ENCODE results near the gene JADE1. TPM values are rescaled to one million over a fixed set of nuclear protein-coding genes. Genes with fewer than 3 reads are reported as not detected.

JADE1 gene
- total RNA-seq, 1 donor from 2014 or later = 6.6 TPM

DNA sequence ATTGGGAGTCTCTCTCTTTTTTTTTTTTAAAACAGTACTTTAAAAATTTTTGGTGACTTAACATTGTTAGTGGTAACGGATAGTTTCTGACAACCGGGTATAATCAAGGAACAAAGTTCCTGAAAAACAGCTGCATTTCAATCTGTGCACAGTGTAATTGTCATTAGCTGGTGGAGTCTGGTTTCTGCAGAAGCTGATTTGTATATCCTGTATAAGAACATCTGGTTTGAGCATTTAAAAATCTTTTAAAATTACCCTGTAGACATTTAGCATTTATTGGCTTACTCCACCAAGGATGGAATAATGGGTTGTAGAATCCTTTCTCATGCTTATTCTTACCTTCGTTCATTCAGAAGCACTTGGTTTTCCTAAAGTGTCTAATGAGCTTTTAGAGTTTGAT lies 11.2 kb downstream of the JADE1 start:
- DNase-seq (ENCODE audit: low read depth) (no peak), FAIRE-seq (no peak)
- TF ChIP-seq, protein P1, sequence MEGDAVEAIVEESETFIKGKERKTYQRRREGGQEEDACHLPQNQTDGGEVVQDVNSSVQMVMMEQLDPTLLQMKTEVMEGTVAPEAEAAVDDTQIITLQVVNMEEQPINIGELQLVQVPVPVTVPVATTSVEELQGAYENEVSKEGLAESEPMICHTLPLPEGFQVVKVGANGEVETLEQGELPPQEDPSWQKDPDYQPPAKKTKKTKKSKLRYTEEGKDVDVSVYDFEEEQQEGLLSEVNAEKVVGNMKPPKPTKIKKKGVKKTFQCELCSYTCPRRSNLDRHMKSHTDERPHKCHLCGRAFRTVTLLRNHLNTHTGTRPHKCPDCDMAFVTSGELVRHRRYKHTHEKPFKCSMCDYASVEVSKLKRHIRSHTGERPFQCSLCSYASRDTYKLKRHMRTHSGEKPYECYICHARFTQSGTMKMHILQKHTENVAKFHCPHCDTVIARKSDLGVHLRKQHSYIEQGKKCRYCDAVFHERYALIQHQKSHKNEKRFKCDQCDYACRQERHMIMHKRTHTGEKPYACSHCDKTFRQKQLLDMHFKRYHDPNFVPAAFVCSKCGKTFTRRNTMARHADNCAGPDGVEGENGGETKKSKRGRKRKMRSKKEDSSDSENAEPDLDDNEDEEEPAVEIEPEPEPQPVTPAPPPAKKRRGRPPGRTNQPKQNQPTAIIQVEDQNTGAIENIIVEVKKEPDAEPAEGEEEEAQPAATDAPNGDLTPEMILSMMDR (IDR thresholded peaks at IDR 0.05; ENCODE audit: insufficient read depth, low read length, severe bottlenecking) = no peak
- H3K4me3 ChIP-seq (ENCODE audit: low read depth, low read length) = no peak overlapping the region
- H3K27me3 ChIP-seq (ENCODE audit: control insufficient read depth, insufficient read depth, low read length) = no peaks in the 10 kb centered on the region
- no peaks in the 10 kb centered on the region for H3K36me3 ChIP-seq (ENCODE audit: control insufficient read depth, insufficient read depth, low read length)

DNA sequence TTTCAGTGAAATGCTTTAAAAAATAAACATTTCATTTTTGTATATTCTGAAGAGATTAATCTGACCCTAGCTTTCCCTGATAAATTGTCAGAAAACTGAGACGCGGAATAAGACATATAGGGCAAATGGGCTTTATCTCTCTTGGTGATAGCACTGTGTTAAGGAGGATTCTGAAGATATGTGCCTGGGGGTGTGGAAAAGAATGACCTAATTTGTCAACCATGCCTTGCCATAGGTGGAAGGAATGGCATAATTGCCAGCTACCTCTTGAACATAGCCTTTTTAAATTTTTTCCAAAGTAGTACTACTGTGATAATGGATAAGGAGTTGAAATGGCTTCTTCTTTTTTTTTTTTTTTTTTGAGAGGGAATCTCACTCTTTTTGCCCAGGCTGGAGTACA lies 11.7 kb downstream of the JADE1 start:
- no peak for DNase-seq (ENCODE audit: low read depth)
- Histone ChIP-seq H3K4me3 (ENCODE audit: low read depth, low read length) (no peak overlapping the region), H3K27me3 (ENCODE audit: control insufficient read depth, insufficient read depth, low read length) (no peaks in the 10 kb centered on the region), H3K36me3 (ENCODE audit: control insufficient read depth, insufficient read depth, low read length) (no peaks in the 10 kb centered on the region)
- FAIRE-seq = no peak
- TF ChIP-seq, protein P1 (IDR thresholded peaks at IDR 0.05; ENCODE audit: insufficient read depth, low read length, severe bottlenecking) = no peak

DNA sequence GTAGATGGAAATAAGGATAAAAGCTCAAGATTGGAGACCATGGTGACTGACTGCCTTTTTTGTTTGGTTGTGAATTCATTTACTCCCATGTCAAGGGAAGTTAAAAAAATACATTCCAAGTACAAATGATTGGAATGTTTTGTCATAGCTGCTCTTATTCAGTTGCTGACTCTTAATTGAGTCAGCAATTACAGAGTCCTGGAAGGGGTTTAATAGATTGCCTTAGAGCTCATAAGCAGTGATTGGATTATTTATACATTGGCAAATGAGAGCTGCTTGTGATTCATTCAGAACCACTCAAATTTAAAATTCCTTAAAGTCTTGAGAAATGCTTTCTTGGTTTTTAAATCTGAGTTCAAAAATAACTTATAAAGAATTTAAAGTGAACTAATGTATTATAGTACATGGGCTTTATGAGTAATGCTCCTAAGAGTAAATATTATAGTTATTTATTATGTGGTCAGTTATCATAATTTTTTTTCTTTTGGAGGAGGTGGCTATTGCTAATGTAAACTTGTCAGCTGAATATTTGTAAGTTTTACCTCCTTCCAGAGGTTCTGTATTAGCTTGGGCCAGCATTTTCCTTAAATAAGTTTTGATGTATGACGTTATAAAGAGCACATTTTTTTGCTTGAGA lies 13.6 kb downstream of the JADE1 start:
- DNase-seq (ENCODE audit: low read depth) = peak; percentile 93
- no peaks in the 10 kb centered on the region for H3K27me3 ChIP-seq (ENCODE audit: control insufficient read depth, insufficient read depth, low read length)
- FAIRE-seq = no peak
- no peaks in the 10 kb centered on the region for H3K36me3 ChIP-seq (ENCODE audit: control insufficient read depth, insufficient read depth, low read length)
- TF ChIP-seq, protein P1 (IDR thresholded peaks at IDR 0.05; ENCODE audit: insufficient read depth, low read length, severe bottlenecking) = no peak
- H3K4me3 ChIP-seq (ENCODE audit: low read depth, low read length) = no peak overlapping the region

DNA sequence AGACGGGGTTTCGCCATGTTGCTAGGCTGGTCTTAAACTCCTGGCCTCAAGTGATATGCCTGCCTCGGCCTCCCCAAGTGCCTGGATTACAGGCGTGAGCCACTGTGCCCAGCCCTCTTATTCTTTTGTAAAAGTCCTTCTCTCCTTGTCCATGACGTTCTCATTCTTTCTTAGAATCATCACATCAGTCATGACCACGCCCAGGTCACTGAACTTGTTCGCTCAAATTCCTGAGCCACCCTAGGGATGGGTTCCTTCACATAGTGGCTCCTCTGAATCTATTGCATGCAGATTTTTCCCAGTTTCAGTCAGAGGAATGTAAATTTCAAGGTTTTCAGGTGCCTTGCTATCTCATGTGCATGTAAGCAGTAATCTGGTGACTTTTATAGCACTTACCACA lies 15.7 kb downstream of the JADE1 start:
- FAIRE-seq (no peak), DNase-seq (ENCODE audit: low read depth) (peak; percentile 59)
- TF ChIP-seq, protein P1 (IDR thresholded peaks at IDR 0.05; ENCODE audit: insufficient read depth, low read length, severe bottlenecking) = no peak
- Histone ChIP-seq H3K27me3 (ENCODE audit: control insufficient read depth, insufficient read depth, low read length) (no peaks in the 10 kb centered on the region), H3K4me3 (ENCODE audit: low read depth, low read length) (no peak overlapping the region), H3K36me3 (ENCODE audit: control insufficient read depth, insufficient read depth, low read length) (no peaks in the 10 kb centered on the region)

DNA sequence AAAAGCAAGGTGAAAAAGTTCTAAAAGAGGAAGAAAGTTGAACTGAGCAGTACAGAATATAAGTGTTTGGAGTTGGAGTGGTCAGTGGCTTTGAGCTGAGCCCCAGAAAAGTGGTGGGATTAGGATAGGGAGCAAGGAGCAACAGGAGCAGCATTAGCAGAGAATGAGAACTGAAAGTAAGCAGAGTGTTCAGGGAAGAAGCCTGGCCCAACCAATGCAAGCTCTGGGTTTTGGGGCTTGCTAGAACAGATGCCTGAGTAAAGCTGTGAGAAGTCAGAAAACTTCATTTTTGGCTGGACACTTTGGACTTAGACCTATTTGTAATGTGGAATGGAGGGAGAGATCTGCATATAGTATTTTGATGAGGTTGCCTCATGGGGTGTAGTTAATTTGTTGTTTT lies 17.8 kb downstream of the JADE1 start:
- H3K36me3 ChIP-seq (ENCODE audit: control insufficient read depth, insufficient read depth, low read length) = no peaks in the 10 kb centered on the region
- no peak for FAIRE-seq
- H3K27me3 ChIP-seq (ENCODE audit: control insufficient read depth, insufficient read depth, low read length) = no peaks in the 10 kb centered on the region
- DNase-seq (ENCODE audit: low read depth) = no peak
- H3K4me3 ChIP-seq (ENCODE audit: low read depth, low read length) = no peak overlapping the region
- TF ChIP-seq, protein P1 (IDR thresholded peaks at IDR 0.05; ENCODE audit: insufficient read depth, low read length, severe bottlenecking) = no peak

DNA sequence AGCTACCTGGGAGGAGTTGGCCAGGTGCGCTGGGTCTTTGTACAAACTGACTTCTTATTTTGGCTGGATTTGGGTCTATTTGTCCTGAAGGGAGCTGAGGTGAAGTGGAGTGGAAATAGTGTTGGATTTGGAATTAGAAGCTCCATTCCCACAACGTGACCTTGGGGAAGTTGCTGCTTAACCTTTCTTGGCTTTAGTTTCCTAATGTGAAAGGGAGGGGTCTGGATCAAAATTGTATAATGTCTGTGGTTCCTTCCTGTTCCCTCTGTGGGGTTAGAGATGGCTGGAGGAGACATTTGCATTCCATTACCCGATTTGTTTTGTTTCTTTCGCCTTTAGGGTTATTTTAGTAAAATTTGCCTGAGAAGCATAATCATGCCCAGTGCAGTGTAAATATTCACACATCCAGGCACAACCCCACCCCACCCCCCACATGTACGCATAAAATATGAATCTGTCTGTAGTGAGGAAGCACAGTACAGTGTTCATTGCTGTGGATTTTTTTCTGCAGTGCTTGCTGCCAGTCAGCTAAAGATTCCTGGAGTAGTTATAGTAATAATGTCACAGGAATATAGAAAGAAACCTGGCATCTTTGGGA lies 21.5 kb downstream of the JADE1 start:
- no peak for DNase-seq (ENCODE audit: low read depth)
- Histone ChIP-seq H3K4me3 (ENCODE audit: low read depth, low read length) (no peak overlapping the region), H3K36me3 (ENCODE audit: control insufficient read depth, insufficient read depth, low read length) (peaks cover 1% of the 10 kb centered on the region), H3K27me3 (ENCODE audit: control insufficient read depth, insufficient read depth, low read length) (no peaks in the 10 kb centered on the region)
- TF ChIP-seq, protein P1 (IDR thresholded peaks at IDR 0.05; ENCODE audit: insufficient read depth, low read length, severe bottlenecking) = no peak
- no peak for FAIRE-seq

Measured in bronchial epithelial cell (primary cell).